ENCODE data around the gene NFU1. TPM values are rescaled to one million over a fixed set of nuclear protein-coding genes. Genes with fewer than 3 reads are reported as not detected.

The NFU1 gene
- total RNA-seq, 1 donor = 34.0 TPM

GRCh38 chr2:69481421-69481820, 44.2 kb upstream of the NFU1 start:
- no peak overlapping the region for H3K4me2 ChIP-seq (ENCODE audit: insufficient read depth, low read length)
- TF ChIP-seq, protein P1, sequence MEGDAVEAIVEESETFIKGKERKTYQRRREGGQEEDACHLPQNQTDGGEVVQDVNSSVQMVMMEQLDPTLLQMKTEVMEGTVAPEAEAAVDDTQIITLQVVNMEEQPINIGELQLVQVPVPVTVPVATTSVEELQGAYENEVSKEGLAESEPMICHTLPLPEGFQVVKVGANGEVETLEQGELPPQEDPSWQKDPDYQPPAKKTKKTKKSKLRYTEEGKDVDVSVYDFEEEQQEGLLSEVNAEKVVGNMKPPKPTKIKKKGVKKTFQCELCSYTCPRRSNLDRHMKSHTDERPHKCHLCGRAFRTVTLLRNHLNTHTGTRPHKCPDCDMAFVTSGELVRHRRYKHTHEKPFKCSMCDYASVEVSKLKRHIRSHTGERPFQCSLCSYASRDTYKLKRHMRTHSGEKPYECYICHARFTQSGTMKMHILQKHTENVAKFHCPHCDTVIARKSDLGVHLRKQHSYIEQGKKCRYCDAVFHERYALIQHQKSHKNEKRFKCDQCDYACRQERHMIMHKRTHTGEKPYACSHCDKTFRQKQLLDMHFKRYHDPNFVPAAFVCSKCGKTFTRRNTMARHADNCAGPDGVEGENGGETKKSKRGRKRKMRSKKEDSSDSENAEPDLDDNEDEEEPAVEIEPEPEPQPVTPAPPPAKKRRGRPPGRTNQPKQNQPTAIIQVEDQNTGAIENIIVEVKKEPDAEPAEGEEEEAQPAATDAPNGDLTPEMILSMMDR (IDR thresholded peaks at IDR 0.05; ENCODE audit: extremely low read depth, low read depth, low read length) = no peak
- no peak overlapping the region for H3K4me3 ChIP-seq (ENCODE audit: insufficient read depth, low read length)
- no peak overlapping the region for H2AFZ ChIP-seq (ENCODE audit: low read length)
- DNase-seq (ENCODE audit: insufficient read length, low spot score, missing footprints) = no peak
- H3K27me3 ChIP-seq (ENCODE audit: insufficient read depth, low read length) = no peaks in the 10 kb centered on the region
- no peaks in the 10 kb centered on the region for H4K20me1 ChIP-seq (ENCODE audit: insufficient read depth, low read length)
- H3K36me3 ChIP-seq (ENCODE audit: insufficient read depth, low read length) = peaks cover 6% of the 10 kb centered on the region
- peaks cover 3% of the 10 kb centered on the region for H3K4me1 ChIP-seq (ENCODE audit: insufficient read depth, low read length)
- H3K9me3 ChIP-seq (ENCODE audit: low read depth, low read length) = no peaks in the 10 kb centered on the region
- H3K27ac ChIP-seq (ENCODE audit: low read depth, low read length) = no peak overlapping the region
- no peaks in the 10 kb centered on the region for H3K79me2 ChIP-seq (ENCODE audit: insufficient read depth, low read length)

DNA sequence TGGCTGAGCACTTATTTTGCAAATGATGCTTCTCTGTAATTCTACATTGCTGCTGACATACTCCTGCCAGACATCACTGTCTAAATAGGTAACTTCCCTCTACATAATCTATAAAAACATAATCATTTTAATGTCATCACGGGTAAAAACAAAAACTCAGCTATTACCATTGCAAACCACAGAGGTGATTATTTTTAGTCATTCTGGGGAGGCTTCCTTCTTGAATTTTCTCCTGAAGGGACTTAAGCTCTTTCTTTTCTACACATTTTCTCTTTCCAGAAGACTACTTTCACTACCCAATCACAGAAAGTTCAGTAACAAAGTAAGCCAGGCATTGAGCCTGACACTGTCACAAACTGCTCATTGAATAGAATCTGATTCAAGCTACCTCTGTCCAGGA, 40.4 kb upstream of the NFU1 start:
- no peak for DNase-seq (ENCODE audit: insufficient read length, low spot score, missing footprints)
- Histone ChIP-seq H3K79me2 (ENCODE audit: insufficient read depth, low read length) (no peaks in the 10 kb centered on the region), H4K20me1 (ENCODE audit: insufficient read depth, low read length) (no peaks in the 10 kb centered on the region), H2AFZ (ENCODE audit: low read length) (no peak overlapping the region), H3K9me3 (ENCODE audit: low read depth, low read length) (no peaks in the 10 kb centered on the region), H3K36me3 (ENCODE audit: insufficient read depth, low read length) (peaks cover 15% of the 10 kb centered on the region), H3K27me3 (ENCODE audit: insufficient read depth, low read length) (no peaks in the 10 kb centered on the region), H3K4me2 (ENCODE audit: insufficient read depth, low read length) (no peak overlapping the region), H3K4me3 (ENCODE audit: insufficient read depth, low read length) (no peak overlapping the region), H3K4me1 (ENCODE audit: insufficient read depth, low read length) (no peaks in the 10 kb centered on the region), H3K27ac (ENCODE audit: low read depth, low read length) (no peak overlapping the region)
- TF ChIP-seq, protein P1 (IDR thresholded peaks at IDR 0.05; ENCODE audit: extremely low read depth, low read depth, low read length) = no peak

GRCh38 chr2:69474688-69475087, 37.5 kb upstream of the NFU1 start:
- DNase-seq (ENCODE audit: insufficient read length, low spot score, missing footprints) = no peak
- Histone ChIP-seq H3K4me2 (ENCODE audit: insufficient read depth, low read length) (no peak overlapping the region), H3K9me3 (ENCODE audit: low read depth, low read length) (no peaks in the 10 kb centered on the region), H3K4me1 (ENCODE audit: insufficient read depth, low read length) (no peaks in the 10 kb centered on the region), H3K27me3 (ENCODE audit: insufficient read depth, low read length) (no peaks in the 10 kb centered on the region), H3K4me3 (ENCODE audit: insufficient read depth, low read length) (no peak overlapping the region), H3K36me3 (ENCODE audit: insufficient read depth, low read length) (peaks cover 9% of the 10 kb centered on the region), H3K79me2 (ENCODE audit: insufficient read depth, low read length) (no peaks in the 10 kb centered on the region), H4K20me1 (ENCODE audit: insufficient read depth, low read length) (no peaks in the 10 kb centered on the region), H2AFZ (ENCODE audit: low read length) (no peak overlapping the region), H3K27ac (ENCODE audit: low read depth, low read length) (no peak overlapping the region)
- TF ChIP-seq, protein P1 (IDR thresholded peaks at IDR 0.05; ENCODE audit: extremely low read depth, low read depth, low read length) = no peak

DNA sequence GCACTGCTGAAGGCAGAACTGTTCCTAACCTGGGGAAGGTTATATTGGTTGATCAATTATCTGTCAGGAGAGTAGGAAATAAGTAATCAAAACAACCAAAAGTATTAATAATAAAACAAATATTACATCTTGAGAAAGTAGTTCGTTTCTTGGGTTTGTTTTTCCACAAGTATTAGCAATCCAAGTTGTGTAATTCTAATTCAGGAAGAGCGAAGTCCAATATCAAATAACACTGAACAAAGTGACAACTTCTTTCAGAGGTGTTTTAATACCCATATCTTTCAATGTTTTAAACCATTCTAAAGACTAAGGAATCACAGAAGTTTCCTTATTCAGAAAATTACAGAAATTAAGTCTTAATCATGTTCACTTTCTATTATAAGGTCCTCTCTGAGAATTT, 34.6 kb upstream of the NFU1 start:
- no peak for DNase-seq (ENCODE audit: insufficient read length, low spot score, missing footprints)
- Histone ChIP-seq H4K20me1 (ENCODE audit: insufficient read depth, low read length) (no peaks in the 10 kb centered on the region), H3K27me3 (ENCODE audit: insufficient read depth, low read length) (no peaks in the 10 kb centered on the region), H2AFZ (ENCODE audit: low read length) (no peak overlapping the region), H3K4me3 (ENCODE audit: insufficient read depth, low read length) (no peak overlapping the region), H3K4me1 (ENCODE audit: insufficient read depth, low read length) (no peaks in the 10 kb centered on the region), H3K36me3 (ENCODE audit: insufficient read depth, low read length) (peaks cover 9% of the 10 kb centered on the region), H3K4me2 (ENCODE audit: insufficient read depth, low read length) (no peak overlapping the region), H3K27ac (ENCODE audit: low read depth, low read length) (no peak overlapping the region), H3K9me3 (ENCODE audit: low read depth, low read length) (no peaks in the 10 kb centered on the region), H3K79me2 (ENCODE audit: insufficient read depth, low read length) (no peaks in the 10 kb centered on the region)
- TF ChIP-seq, protein P1 (IDR thresholded peaks at IDR 0.05; ENCODE audit: extremely low read depth, low read depth, low read length) = no peak
